ENCODE results near the gene IL1B.

GRCh38 chr2:112795774-112796173 lies 40.8 kb downstream of the IL1B start:
- TF ChIP-seq CTCF (IDR thresholded peaks at IDR 0.05) (no peak), CHD2 (IDR thresholded peaks at IDR 0.05; ENCODE audit: low read length, partially characterized antibody) (no peak)
